GM19328 (cell line): ENCODE results near the gene C1orf115.
A peak's percentile ranks its signal among the peaks of the same experiment; 100 is the strongest.
"Not testable (repeated sequence)": the region's sequence is repeated elsewhere in the genome, so short reads cannot be mapped to it uniquely, and the experiment has no call there.

Experiments used
- ATAC-seq: cut with Tn5 transposase; IDR thresholded peaks from one replicate; pipeline ENCODE4 v1.9.1; 2021; ENCODE audit warnings: mild to moderate bottlenecking, moderate library complexity; ENCODE audit not compliant: unreplicated experiment

Gene C1orf115

DNA sequence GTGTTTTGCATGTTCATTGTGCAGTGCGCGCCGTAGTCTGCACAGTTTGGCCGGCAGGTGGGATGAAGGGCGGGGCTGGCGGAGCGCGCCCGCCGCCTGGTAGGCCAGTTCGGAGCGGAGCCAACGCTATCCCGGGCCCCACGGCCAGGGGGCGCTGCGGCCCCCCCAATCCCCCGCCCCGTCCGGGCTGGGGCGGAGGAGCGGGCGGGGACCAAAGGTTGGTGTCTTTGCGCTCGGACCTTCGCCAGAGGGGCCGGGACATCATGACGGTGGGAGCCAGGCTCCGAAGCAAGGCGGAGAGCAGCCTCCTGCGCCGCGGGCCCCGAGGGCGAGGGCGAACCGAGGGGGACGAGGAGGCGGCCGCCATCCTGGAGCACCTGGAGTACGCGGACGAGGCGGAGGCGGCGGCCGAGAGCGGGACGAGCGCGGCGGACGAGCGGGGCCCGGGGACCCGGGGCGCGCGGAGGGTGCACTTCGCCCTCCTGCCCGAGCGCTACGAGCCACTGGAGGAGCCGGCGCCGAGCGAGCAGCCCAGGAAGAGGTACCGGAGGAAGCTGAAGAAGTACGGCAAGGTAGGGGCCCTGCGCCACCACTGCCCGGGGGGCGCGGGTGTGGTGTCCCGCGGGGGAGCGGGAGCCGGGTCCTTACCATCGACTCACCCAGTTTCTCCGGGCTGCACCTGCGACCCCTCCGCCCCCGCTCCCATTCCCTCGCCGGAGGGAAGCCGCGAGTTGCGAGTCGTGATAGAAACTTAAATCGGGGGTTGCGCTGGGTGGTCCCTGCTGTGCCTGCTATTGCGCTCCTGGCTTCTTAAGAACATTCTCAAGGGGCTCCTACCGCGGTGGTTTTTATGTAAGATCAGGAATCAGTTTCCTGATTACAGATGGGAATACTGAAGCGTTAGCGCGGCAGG lies at the start of gene C1orf115:
Gene C1orf115, plus strand, starts transcription at position 224 of the 913 bp plus-strand sequence. Its CDS starts 40 bp downstream, at position 264.
- peak; percentile 94 for ATAC-seq

GRCh38 chr1:220642285-220642684 lies 47.9 kb upstream of the C1orf115 start:
- no peak for ATAC-seq

- no peak for ATAC-seq
Measured at GRCh38 chr1:220652995-220653394, 37.2 kb upstream of the C1orf115 start.

GRCh38 chr1:220655509-220655908 lies 34.7 kb upstream of the C1orf115 start:
- ATAC-seq: peak; percentile 77

DNA sequence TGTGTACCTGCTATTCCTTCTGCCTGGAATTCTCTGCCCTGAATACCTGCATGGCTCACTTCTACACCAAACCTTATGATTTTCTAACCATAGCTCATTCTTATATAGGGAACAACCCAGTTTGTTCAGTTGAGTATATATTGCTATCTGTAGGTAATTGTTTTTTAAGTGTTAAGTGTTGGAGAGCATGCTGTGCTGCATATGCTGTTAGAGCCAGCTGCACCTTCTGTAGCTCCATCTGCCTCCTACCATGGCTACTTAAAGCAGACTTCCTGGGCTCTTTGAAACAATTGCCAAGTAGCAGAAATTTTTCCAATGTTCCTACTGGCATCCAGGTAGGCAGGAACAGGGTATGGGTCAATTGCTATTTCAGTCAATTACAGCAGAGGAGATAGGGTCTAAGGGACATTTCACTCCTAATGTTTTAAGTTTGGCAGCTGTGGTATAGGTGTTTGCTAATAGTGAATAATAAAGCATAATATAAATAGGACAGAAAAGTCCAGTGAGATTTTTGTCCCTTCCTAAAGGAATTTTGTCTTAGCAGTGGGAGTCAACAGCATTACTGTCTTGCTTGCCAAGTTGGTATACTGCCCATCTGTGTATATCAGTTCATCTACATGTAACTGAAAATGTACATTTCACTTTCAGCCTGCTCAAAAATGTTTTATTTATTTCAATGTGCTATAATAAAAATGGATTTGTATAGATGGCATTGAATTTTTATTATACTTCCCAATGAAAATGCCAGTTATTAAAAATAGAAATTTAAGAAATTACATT lies 34.0 kb upstream of the C1orf115 start:
- peak; percentile 27 for ATAC-seq

- ATAC-seq: no peak
Measured at GRCh38 chr1:220666349-220666748, 23.8 kb upstream of the C1orf115 start.

- ATAC-seq: no peak
Measured at GRCh38 chr1:220669005-220669404, 21.2 kb upstream of the C1orf115 start.

DNA sequence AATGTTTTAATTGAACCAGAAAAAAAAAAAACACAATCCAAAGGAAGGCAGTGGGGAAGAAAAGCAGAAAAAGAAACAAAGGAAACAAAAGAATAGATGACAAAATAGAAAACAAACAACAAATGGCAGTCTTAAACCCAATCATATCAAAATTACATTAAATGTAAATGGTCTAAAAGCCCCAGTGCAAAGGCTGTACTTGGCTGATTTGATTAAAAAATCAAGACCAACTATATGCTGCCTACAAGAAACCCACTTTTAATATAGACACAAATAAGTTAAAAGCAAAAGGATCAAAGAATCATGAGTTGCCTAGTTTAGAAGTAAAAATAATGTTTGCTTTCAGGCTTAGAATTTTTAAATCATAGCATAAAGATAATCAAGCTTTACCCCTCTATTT lies 19.8 kb upstream of the C1orf115 start:
- ATAC-seq: no peak

- no peak for ATAC-seq
Measured at GRCh38 chr1:220673921-220674320, 16.2 kb upstream of the C1orf115 start.

- ATAC-seq: no peak
Measured at GRCh38 chr1:220677251-220677650, 12.9 kb upstream of the C1orf115 start.

DNA sequence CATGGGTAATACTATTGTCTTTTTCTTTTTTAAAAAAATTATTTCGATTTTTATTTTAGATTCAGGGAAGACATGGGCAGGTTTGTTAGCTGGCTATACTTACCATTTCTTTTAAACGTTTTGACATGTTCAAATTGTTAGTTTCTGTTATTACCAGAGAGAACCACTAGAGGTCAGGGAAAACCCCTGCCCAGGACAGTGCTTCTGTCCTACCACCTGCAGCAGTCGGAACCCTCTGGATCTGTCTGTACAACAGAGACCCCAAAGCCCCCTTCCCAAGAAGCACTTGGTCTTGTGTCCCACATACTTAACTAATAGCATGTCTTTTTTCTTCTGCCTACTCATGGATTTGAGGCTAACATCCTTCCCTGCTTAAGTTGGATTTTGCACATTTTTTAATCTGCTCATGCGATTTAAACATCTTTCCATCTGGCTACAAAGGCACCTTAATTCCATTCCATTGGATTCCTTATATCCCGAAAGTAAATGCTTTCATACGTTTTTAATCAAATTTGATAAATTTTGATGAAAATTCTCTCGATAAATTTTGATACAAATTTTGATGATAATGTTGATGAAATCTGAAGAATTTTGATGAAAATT lies 10.0 kb upstream of the C1orf115 start:
- ATAC-seq: peak; percentile 93

GRCh38 chr1:220681220-220681880 lies 8.8 kb upstream of the C1orf115 start:
- no peak for ATAC-seq

DNA sequence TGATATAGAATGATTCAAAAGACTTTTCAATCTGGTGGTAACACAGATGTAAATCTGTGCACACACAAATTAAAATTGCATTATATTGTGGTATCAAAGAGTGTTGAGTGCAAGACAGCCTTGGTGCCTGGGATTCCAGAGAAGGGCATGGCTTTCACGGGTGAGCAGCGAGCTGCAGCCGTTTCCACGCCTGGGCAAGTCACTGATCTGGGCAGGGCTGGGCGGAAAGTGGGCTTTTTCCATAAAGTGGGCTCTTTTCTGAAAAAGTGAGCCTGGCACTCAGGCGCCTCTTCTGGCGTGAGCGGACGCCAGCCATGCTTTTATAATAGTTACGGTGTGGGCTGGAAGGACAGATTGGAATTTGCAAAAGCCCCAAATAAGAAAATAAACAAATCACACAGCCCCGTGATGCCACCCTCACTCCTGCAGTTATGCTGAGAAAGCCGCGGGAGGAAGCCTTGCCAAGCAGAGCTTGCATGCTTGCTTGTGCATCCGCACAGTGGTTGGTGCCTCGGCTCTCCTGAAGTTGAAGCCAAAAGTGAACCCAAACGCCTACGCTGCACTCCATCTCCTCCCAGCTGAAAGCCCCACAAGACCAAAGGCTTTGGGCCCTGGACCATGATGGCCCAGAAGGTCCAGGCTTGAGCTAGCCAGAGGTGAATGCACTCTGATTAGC lies 7.1 kb upstream of the C1orf115 start:
- no peak for ATAC-seq

GRCh38 chr1:220683716-220684115 lies 6.4 kb upstream of the C1orf115 start:
- not testable (repeated sequence) for ATAC-seq

DNA sequence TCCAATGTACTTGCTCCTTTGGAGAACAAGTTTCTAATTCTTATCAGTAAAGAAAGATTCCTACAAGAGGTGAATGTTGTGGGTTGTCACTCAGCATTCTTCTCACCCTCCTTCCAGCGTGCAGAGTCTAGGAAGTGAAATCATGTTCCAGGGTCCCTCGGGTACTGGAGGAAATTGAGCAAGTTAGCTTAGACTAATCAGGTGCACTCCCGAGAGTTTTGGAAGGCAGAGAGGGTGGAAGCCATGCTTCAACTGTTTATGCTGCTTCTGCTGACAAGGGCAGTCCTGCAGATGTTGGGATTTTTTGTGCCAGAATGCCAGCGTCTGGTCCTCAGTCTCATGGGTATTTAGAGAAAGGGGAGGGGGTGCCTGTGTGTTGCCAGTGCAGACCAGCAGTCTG lies 5.3 kb upstream of the C1orf115 start:
- no peak for ATAC-seq

DNA sequence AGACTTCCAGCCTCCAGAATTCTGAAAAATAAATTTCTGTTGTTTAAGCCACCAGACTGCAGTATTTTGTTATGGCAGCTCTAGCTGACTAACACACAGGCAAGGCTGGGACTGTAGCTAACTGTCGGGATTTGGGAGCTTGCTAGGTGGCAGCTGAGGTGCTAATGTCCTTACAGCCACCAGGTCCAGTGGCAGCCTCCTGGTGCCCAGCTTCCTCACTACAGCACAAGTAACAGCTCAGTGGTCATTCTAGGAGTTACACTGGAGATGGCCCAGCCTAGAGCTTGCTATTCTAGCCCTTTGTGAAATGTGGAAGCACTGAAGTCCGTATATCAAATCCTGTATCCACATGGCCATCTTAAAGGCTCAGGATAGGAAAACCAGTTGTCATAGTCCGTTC lies 4.3 kb upstream of the C1orf115 start:
- ATAC-seq: no peak

GRCh38 chr1:220687809-220688208 lies 2.4 kb upstream of the C1orf115 start:
- no peak for ATAC-seq

DNA sequence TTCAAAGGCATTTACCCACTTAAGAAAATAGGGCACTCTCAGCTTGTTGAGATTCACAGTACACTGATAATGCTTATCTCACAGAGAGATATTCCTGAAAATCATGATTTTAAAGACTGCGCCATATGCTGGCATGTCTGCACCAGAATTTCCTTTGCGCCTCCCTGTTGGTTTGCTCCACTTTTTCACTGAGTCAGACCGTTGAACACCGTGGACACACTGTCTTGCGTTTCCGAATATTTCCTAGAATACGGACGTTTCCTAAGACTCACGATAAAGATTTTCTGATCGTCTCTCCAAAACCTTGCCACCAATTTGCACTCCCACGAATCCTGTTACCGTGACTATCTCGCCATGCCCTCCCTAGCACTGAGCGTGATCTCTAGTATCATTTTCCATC lies 497 bp upstream of the C1orf115 start:
- no peak for ATAC-seq

DNA sequence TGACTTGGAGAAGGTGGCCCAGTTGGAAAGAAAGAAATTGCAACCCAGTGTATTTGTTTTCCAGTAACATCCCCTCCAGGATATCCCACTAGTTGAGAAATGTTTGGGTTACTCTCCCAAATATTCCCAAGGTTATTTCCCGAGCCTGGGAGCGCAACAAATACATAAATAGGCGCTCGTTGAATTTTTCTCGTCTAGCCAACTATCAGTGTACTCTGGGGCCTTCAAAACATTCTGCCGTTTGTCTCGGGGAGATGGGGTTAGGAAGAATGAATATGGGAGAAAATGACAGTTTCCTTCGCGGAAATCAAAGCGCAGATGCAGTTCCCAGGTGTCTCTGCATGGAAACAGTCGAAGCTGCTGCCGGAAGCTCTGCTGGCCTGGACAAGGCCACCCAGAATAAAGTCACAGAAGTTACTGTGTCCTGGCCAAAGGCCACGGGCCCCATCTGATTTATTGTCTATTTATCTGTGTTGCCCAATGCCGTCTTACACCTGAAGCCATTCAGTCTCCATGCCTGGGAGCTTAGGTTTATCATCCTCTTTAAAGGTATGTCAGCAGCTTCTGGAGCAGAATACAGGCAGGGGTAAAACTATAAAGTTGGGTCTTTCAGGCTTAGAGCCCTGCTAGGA lies 1.0 kb downstream of the C1orf115 start:
- no peak for ATAC-seq
